Suppressor macrophage treated with lipopolysaccharide for 4 hours (primary cell): ENCODE results near the gene GRSF1.
"Not testable (repeated sequence)": the region's sequence is repeated elsewhere in the genome, so short reads cannot be mapped to it uniquely, and the experiment has no call there.

Source experiments
- DNase-seq: peaks from one replicate; pipeline ENCODE4 v3.0.0-alpha.2; 2020

Gene GRSF1

GRCh38 chr4:70839589-70840093, at the start of gene GRSF1:
Gene GRSF1 (minus strand): TSS chr4:70839890. CDS start chr4:70839827, 63 bp downstream.
- DNase-seq, result peak; percentile 96

DNA sequence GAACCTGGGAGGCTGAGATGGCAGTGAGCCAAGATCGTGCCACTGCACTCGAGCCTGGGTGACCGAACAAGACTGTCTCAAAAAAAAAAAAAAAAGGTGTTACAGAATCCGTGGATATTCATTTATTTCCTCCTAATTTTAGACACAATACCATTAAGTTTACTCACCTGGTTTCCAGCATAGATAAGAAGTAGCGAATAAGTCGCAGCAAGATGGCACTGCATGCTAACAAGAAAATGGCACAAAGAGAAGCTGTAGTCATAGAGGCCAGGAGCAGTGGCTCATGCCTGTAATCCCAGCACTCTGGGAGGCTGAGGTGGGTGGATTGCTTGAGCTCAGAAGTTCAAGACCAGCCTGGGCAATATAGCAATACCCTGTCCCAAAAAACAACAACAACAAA, 45.5 kb upstream of the GRSF1 start:
- DNase-seq, result no peak

- no peak for DNase-seq
Measured at GRCh38 chr4:70880739-70881138, 41.0 kb upstream of the GRSF1 start.

- DNase-seq, result no peak
Measured at GRCh38 chr4:70877556-70877955, 37.9 kb upstream of the GRSF1 start.

GRCh38 chr4:70874268-70875156, 34.8 kb upstream of the GRSF1 start:
- DNase-seq, result peak; percentile 7

DNA sequence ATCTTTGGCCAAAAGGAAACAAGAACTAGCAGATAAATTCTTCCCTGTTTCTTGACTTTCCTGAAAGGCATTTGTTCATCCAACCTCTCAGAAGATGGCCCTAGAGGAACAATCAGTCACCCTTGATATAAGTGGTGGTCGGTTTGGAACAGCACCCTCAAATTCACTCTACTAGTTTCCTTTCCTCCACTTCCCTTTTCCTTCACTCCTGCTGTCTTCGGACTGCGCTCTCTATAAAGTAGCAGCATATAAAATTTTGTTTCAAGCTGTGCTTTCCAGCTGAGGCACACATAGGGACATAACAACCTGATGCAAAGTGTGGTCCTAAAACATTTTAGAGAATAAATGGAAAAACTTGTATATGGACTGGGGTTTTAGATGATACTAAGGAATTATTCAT, 33.5 kb upstream of the GRSF1 start:
- DNase-seq, result no peak

DNA sequence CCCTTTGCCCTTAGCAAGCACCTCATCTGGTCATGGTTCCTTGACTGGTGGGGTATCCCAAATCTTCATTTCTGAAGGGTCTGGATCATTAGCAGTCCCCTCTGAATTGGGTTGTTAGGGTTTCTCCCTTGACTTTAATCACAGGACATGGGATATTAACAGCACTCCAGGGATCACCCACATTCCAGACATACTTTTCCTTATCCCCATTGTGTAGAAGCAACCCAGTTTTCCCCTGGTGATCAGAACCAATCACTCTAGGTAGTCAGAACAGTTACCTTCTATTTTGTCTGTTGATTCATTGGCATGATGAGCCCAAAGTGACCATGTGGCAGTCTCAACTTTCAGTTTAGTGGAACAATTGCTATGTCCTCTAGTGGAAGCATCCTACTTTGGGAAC, 29.1 kb upstream of the GRSF1 start:
- no peak for DNase-seq

- DNase-seq, result no peak
Measured at GRCh38 chr4:70863099-70863790, 23.6 kb upstream of the GRSF1 start.

GRCh38 chr4:70859066-70859465, 19.4 kb upstream of the GRSF1 start:
- DNase-seq, result no peak

DNA sequence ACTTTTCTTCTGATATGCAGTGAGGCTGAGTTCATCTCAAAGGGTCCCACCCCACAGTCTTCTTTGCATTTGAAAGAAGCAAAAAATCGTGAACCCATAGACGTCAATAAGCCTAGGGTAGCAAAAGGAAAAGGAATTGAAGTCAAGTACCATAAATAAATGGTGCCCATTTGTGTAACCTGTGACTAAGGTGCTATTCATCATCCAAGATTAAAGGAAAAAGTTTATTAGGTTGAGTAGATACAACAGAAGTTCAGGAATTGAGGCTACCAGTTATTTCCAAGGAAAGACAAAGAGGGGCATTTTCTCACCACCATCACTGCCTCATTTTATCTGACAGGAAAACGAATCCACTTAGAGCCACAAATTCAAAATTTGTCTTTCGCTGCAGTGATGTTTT, 18.8 kb upstream of the GRSF1 start:
- DNase-seq, result no peak

- DNase-seq, result no peak
Measured at GRCh38 chr4:70855464-70855863, 15.8 kb upstream of the GRSF1 start.

DNA sequence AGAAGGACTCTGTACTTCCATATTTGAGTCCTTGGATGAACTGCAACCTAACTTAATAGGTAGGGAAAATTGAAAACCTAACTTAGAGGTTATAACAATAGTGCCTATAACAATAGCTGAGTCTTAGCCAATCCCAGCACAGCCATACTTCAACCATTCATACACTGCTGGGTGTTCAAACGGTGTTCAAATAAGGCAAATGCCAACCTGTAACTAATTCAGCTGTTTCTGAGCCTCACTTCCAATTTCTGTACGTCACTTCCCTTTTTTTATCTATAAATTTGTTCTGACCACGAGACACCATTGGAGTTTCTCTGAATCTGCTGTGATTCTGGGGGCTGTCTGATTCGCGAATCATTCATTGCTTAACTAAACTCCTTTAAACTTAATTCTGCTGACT, 9.6 kb upstream of the GRSF1 start:
- peak; percentile 56 for DNase-seq

DNA sequence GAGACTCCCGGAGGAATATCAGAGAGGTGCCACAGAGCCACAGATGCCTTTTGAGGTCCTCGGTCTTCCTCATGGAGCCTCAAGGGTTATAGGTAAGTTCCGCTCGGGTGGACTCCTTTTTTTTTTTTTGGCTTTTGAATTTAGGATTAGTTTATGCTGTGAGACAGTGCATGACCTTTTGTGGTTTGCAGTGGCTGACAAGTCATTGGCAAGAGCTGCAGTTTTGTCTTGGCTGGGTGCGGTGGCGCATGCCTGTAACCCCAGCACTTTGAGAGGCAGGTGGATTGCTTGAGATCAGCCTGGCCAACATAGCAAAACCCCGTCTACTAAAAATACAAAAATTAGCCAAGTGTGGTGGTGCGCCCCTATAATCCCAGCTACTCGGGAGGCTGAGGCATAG, 4.5 kb upstream of the GRSF1 start:
- DNase-seq, result no peak

DNA sequence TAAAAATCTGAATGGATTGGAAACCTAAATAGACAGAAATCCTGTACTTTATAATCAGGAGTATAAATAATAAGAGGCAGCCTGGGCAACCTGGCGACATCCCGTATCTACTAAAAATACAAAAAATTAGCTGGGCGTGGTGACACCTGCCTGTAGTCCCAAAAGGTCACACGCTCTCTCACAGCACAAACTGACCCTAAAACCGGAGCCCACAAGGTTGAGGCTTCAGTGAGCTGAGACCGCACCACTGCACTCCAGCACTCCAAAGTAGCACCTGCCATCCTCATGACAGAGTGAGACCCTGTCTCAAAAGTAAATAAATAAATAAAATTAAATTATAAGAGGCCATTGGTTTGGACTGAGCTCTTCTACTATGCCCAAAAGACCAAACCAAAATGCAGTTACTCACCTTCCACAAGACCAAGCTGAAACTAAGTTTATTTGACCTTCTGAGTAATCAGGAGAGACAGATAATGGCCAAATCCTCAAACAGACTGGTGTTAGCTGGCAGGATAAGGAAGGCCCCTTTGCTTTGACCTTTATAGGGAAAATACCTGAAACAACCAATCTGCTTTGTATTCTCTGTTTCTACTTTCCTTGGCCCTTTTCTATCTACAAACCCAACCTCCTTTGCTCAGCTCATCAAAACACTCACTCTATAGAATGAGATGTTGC, 3.2 kb upstream of the GRSF1 start:
- DNase-seq, result peak; percentile 22

- no peak for DNase-seq
Measured at GRCh38 chr4:70841951-70842350, 2.3 kb upstream of the GRSF1 start.

DNA sequence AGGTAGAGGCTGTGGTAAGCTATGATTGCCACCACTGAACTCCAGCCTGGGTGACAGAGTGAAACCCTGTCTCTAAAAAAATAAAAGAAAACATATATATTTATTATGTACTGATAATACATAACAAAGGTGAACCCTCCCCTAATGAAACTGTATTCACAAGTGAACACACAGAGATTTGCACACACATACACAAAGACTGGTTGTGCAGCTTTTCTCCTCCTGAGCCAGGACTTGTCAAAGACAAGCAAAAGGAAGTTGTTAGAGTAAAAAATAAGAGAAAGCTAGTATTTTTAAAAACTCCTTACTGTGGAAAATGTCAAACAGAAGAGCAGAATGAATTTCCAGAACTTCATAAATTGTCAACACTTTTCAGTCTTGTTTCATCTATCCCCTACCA, 1.5 kb upstream of the GRSF1 start:
- no peak for DNase-seq

DNA sequence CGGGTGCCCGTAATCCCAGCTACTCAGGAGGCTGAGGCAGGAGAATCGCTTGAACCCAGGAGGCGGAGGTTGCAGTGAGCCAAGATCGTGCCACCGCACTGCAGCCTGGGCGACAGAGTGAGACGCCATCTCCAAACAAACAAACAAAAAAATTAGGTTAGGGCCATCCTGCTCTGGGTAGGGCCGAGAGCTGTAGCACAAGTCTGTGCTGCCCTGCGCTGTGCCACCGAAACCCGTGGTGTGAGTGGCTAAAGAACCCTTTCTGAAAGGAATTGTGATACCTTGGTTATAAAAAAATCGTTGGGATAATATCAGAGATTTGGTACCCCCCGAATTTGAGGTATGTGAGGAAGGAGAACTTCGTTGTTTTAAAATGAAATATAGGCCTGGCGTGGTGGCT, 941 bp upstream of the GRSF1 start:
- DNase-seq, result not testable (repeated sequence)

DNA sequence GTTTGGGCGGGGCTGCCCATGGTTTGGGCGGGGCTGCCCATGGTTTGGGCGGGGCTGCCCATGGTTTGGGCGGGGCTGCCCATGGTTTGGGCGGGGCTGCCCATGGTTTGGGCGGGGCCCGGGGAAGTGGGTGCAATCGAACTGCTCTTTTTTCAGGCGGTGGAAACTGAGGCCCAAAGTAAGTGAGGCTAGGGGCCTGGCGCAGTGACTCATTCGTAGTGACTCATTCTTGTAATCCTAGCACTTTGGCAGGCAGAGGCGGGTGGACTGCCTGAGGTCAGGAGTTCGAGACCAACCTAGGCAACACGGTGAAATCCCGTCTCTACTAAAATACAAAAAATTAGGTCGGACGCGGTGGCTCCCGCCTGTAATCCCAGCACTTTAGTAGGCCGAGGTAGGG, 447 bp upstream of the GRSF1 start:
- DNase-seq, result peak; percentile 48

DNA sequence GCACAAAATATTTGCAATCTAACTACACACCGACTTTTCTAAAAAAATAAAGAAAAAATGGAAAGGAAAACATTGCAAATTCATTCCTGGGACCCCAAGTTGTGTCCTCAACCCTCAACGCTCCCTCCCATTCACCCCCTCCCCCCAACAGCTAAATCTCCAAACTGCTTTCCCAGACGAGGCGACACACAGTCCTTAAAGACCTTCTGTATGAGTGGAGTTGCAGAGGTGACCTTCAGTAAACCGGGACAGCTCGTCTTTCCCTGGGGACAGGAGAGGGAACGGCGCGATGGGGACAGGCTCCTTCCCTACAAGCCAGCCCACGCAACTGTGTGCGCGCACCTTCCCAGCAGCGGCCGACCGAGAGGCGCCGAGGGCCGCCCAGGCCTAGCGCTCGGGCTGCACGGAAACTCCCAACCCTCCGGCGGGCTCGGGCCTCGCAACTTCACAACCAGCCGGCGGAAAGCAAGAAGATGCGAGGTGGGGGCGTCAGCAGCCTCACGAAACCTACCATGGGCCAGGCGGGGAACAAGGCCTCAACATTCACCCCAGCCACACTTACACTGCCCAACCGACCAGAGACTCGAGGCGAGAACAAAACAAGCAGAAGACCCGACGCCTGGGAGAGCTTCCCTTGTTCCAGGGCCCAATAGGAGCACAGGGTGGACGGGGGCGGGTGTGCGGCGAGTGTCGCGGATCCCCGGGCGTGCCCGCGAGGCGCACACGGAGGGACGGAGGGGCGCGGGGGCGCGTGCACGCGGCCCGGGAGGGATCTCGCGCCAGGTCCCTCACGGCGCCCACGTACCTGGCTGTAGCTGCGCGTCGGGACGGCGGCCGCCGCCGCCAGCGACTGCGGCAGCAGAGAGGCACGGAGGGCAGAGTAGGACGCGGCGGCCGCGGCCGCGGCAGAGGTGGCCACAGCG, 763 bp downstream of the GRSF1 start:
- DNase-seq, result peak; percentile 82

- no peak for DNase-seq
Measured at GRCh38 chr4:70838204-70838603, 1.5 kb downstream of the GRSF1 start.

- DNase-seq, result no peak
Measured at GRCh38 chr4:70836081-70836480, 3.6 kb downstream of the GRSF1 start.

DNA sequence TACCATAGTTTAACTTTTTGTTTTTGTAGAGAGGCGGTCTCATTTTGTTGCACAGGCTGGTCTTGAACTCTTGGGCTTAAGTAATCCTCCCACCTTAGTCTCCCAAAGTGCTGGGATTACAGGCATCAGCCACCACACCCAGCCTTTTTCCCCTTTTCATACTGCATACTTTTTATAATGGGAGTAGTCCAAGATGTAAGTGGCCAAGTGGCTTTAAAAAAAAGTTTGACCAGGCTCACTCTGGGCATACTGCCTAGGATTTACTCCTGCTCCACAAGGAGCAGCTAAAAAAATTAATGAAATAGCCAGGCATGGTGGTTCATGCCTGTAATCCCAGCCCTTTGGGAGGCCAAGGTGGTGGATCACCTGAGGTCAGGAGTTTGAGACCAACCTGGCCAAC, 6.0 kb downstream of the GRSF1 start:
- no peak for DNase-seq
